Neural progenitor cell (in vitro differentiated cells): ENCODE results near the gene PRPSAP1. TPM values are rescaled to one million over a fixed set of nuclear protein-coding genes. Genes with fewer than 3 reads are reported as not detected.
A peak's percentile ranks its signal among the peaks of the same experiment; 100 is the strongest.
"Not testable (repeated sequence)": the region's sequence is repeated elsewhere in the genome, so short reads cannot be mapped to it uniquely, and the experiment has no call there.

Experiments
- DNase-seq: peaks from one replicate; pipeline ENCODE4 v3.0.0-alpha.2; 2016; ENCODE audit warnings: low spot score
- H2AFZ ChIP-seq: fragments of 200-600 bp; sonication (generic); replicated peaks from 2 replicates; pipeline ENCODE4 v1.6.1; 2016; ENCODE audit warnings: antibody characterized with exemption
- H3F3A ChIP-seq: fragments of 200-600 bp; sonication (generic); 2 replicates; pipeline ENCODE4 v1.6.1; 2016; ENCODE audit warnings: antibody characterized with exemption, low read depth
- H3K27ac ChIP-seq: fragments of 200-600 bp; sonication (generic); 2 replicates; pipeline ENCODE4 v1.5.1; 2016; ENCODE audit warnings: mild to moderate bottlenecking
- H3K27me3 ChIP-seq: fragments of 200-600 bp; sonication (generic); 2 replicates; pipeline ENCODE4 v1.6.1; 2016; ENCODE audit warnings: mild to moderate bottlenecking, moderate library complexity
- H3K36me3 ChIP-seq: fragments of 200-600 bp; sonication (generic); 2 replicates; pipeline ENCODE4 v1.5.1; 2016
- H3K4me1 ChIP-seq: fragments of 200-600 bp; sonication (generic); 2 replicates; pipeline ENCODE4 v1.6.1; 2016; ENCODE audit warnings: mixed run types
- H3K4me2 ChIP-seq: fragments of 200-600 bp; sonication (generic); 2 replicates; pipeline ENCODE4 v1.6.1; 2016
- H3K4me3 ChIP-seq: fragments of 200-600 bp; sonication (generic); 2 replicates; pipeline ENCODE4 v1.5.1; 2016
- H3K79me2 ChIP-seq: fragments of 200-600 bp; sonication (generic); 2 replicates; pipeline ENCODE4 v1.6.1; 2016; ENCODE audit warnings: low read depth
- H3K9ac ChIP-seq: fragments of 200-600 bp; sonication (generic); 2 replicates; pipeline ENCODE4 v1.6.1; 2016
- H3K9me3 ChIP-seq: fragments of 200-600 bp; sonication (generic); 2 replicates; pipeline ENCODE4 v1.5.1; 2016; ENCODE audit warnings: low read depth
- H4K20me1 ChIP-seq: fragments of 200-600 bp; sonication (generic); 2 replicates; pipeline ENCODE4 v1.6.1; 2016; ENCODE audit warnings: low read depth
- H3K27ac Mint-ChIP-seq: 3 replicates; pipeline ENCODE4 v1.8.0; 2021; ENCODE audit warnings: mixed read lengths
- H3K27me3 Mint-ChIP-seq: 2 replicates; pipeline ENCODE4 v1.8.0; 2022; ENCODE audit warnings: low read depth, mild to moderate bottlenecking, inconsistent platforms, moderate library complexity, mixed read lengths; ENCODE audit not compliant: insufficient read depth
- H3K36me3 Mint-ChIP-seq: 3 replicates; pipeline ENCODE4 v1.8.0; 2021; ENCODE audit warnings: mixed read lengths
- H3K4me1 Mint-ChIP-seq: 3 replicates; pipeline ENCODE4 v1.8.0; 2021; ENCODE audit warnings: mixed read lengths
- H3K4me3 Mint-ChIP-seq: 3 replicates; pipeline ENCODE4 v1.8.0; 2021; ENCODE audit warnings: mild to moderate bottlenecking, moderate library complexity, mixed read lengths
- H3K9me3 Mint-ChIP-seq: 3 replicates; pipeline ENCODE4 v1.8.0; 2020; ENCODE audit warnings: mixed read lengths
- EZH2 ChIP-seq: fragments of 200-600 bp; sonication (generic); IDR thresholded peaks from 2 replicates; pipeline ENCODE4 v1.6.1; 2017; ENCODE audit warnings: antibody characterized with exemption, mild to moderate bottlenecking, moderate library complexity
- EZH2phosphoT487 ChIP-seq: fragments of 200-600 bp; sonication (generic); IDR thresholded peaks from 2 replicates; pipeline ENCODE4 v1.6.1; 2017; ENCODE audit warnings: antibody characterized with exemption
- total RNA-seq: library from RNA; depleted of rRNA; stranded (reverse); fragments of >200 nt; gene quantifications from 2 replicates; pipeline ENCODE4 v1.2.3, GENCODE V29; 2015; ENCODE audit warnings: low replicate concordance
- TF ChIP-seq, protein P1 (sequence below): fragments of 200-600 bp; sonication (generic); IDR thresholded peaks from 2 replicates; pipeline ENCODE4 v1.5.1; 2017; ENCODE audit warnings: antibody characterized with exemption, mild to moderate bottlenecking

The PRPSAP1 gene
- total RNA-seq, 1 donor from 2014 or later: 89.7 TPM

DNA sequence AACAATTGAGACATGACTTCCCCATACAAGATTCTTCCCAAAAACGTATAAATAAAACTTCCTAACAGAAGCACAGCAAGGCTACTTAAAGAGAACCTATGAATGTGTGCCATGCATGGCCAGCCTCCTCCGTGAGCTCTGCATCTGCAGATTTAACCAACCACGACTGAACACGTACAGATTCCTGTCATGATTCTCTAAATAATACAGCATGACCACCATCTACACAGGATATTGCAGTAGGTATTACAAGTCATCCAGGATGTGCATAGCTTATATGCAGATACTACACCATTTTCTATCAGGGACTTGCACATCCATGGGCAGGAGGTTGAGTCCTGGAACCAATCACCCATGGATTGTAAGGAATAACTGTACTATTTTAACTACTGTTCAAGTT lies 44.3 kb downstream of the PRPSAP1 start:
- Histone ChIP-seq H3K9me3 (no peaks in the 10 kb centered on the region), H3K4me3 (no peak overlapping the region), H3K4me2 (no peak overlapping the region), H3K9ac (no peak overlapping the region), H3F3A (peaks cover 3% of the 10 kb centered on the region), H3K36me3 (no peaks in the 10 kb centered on the region), H4K20me1 (no peaks in the 10 kb centered on the region), H3K79me2 (no peaks in the 10 kb centered on the region), H3K27ac (no peak overlapping the region), H3K4me1 (no peaks in the 10 kb centered on the region), H2AFZ (no peak overlapping the region), H3K27me3 (no peaks in the 10 kb centered on the region)
- H3K4me1 Mint-ChIP-seq: peaks cover under 1% of the 10 kb centered on the region
- no peaks in the 10 kb centered on the region for H3K9me3 Mint-ChIP-seq
- H3K4me3 Mint-ChIP-seq: no peak overlapping the region
- no peaks in the 10 kb centered on the region for H3K27me3 Mint-ChIP-seq
- no peak for DNase-seq
- H3K36me3 Mint-ChIP-seq: peaks cover 27% of the 10 kb centered on the region
- TF ChIP-seq EZH2phosphoT487 (no peak), EZH2 (no peak)
- TF ChIP-seq, protein P1, sequence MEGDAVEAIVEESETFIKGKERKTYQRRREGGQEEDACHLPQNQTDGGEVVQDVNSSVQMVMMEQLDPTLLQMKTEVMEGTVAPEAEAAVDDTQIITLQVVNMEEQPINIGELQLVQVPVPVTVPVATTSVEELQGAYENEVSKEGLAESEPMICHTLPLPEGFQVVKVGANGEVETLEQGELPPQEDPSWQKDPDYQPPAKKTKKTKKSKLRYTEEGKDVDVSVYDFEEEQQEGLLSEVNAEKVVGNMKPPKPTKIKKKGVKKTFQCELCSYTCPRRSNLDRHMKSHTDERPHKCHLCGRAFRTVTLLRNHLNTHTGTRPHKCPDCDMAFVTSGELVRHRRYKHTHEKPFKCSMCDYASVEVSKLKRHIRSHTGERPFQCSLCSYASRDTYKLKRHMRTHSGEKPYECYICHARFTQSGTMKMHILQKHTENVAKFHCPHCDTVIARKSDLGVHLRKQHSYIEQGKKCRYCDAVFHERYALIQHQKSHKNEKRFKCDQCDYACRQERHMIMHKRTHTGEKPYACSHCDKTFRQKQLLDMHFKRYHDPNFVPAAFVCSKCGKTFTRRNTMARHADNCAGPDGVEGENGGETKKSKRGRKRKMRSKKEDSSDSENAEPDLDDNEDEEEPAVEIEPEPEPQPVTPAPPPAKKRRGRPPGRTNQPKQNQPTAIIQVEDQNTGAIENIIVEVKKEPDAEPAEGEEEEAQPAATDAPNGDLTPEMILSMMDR: no peak
- peak overlapping the region; percentile 51 for H3K27ac Mint-ChIP-seq

GRCh38 chr17:76307966-76308338 lies 45.8 kb downstream of the PRPSAP1 start, which contains the start of gene QRICH2:
TSS of gene QRICH2 (minus strand) at chr17:76308276. CDS start at chr17:76307998, 278 bp downstream.
- no peaks in the 10 kb centered on the region for H3K27me3 ChIP-seq
- H4K20me1 ChIP-seq: no peaks in the 10 kb centered on the region
- no peaks in the 10 kb centered on the region for H3K79me2 ChIP-seq
- H3K4me2 ChIP-seq: no peak within 1 kb of the TSS
- no peak within 1 kb of the TSS for H2AFZ ChIP-seq
- DNase-seq: no peak
- H3K36me3 ChIP-seq: no peaks in the 10 kb centered on the region
- H3K4me1 ChIP-seq: no peaks in the 10 kb centered on the region
- no peak within 1 kb of the TSS for H3K4me3 Mint-ChIP-seq
- peaks cover 20% of the 10 kb centered on the region for H3K36me3 Mint-ChIP-seq
- peaks cover 8% of the 10 kb centered on the region for H3K4me1 Mint-ChIP-seq
- no peaks in the 10 kb centered on the region for H3K9me3 ChIP-seq
- no peaks in the 10 kb centered on the region for H3K9me3 Mint-ChIP-seq
- peaks cover 2% of the 10 kb centered on the region for H3K27me3 Mint-ChIP-seq
- H3K27ac ChIP-seq: no peak within 1 kb of the TSS
- H3K27ac Mint-ChIP-seq: no peak within 1 kb of the TSS
- no peak within 1 kb of the TSS for H3K4me3 ChIP-seq
- H3K9ac ChIP-seq: no peak within 1 kb of the TSS
- peaks cover 8% of the 10 kb centered on the region for H3F3A ChIP-seq
- TF ChIP-seq EZH2: no peak
- no peak for TF ChIP-seq EZH2phosphoT487
- TF ChIP-seq, protein P1: no peak

- Histone ChIP-seq H3F3A (peaks cover 12% of the 10 kb centered on the region), H3K27me3 (no peaks in the 10 kb centered on the region), H3K4me3 (no peak overlapping the region), H3K9me3 (no peaks in the 10 kb centered on the region), H3K27ac (no peak overlapping the region), H3K36me3 (no peaks in the 10 kb centered on the region), H4K20me1 (no peaks in the 10 kb centered on the region), H2AFZ (no peak overlapping the region), H3K4me1 (no peaks in the 10 kb centered on the region), H3K79me2 (no peaks in the 10 kb centered on the region), H3K4me2 (no peak overlapping the region), H3K9ac (no peak overlapping the region)
- H3K4me3 Mint-ChIP-seq: no peak overlapping the region
- H3K9me3 Mint-ChIP-seq: no peaks in the 10 kb centered on the region
- no peak for DNase-seq
- TF ChIP-seq, protein P1: no peak
- TF ChIP-seq EZH2phosphoT487 (no peak), EZH2 (no peak)
- H3K4me1 Mint-ChIP-seq: peaks cover 8% of the 10 kb centered on the region
- H3K27ac Mint-ChIP-seq: no peak overlapping the region
- peaks cover 2% of the 10 kb centered on the region for H3K27me3 Mint-ChIP-seq
- peaks cover 20% of the 10 kb centered on the region for H3K36me3 Mint-ChIP-seq
Observed at GRCh38 chr17:76307299-76307965, 46.3 kb downstream of the PRPSAP1 start.

DNA sequence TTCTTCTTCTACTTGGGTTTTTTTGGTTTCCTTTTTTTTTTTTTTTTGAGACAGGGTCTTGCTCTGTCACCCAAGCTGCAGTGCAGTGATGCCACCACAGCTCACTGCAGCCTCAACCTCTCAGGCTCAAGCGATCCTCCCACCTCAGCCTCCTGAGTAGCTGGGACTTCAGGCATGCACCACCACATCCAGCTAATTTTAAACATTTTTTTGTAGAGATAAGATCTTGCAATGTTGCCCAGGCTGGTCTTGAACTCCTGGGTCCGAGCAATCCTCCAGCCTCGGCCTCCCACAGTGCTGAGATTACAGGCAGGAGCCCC lies 48.6 kb downstream of the PRPSAP1 start:
- H3K36me3 ChIP-seq, H3K9me3 Mint-ChIP-seq, H3K4me3 ChIP-seq, H3K4me1 Mint-ChIP-seq, H3K27ac Mint-ChIP-seq, H3K27ac ChIP-seq, DNase-seq, H3K4me3 Mint-ChIP-seq, H3K9ac ChIP-seq, H3K79me2 ChIP-seq, H2AFZ ChIP-seq, H4K20me1 ChIP-seq, H3K4me2 ChIP-seq, H3K27me3 ChIP-seq, H3K9me3 ChIP-seq, H3K27me3 Mint-ChIP-seq, H3K4me1 ChIP-seq: not testable (repeated sequence)
- peaks cover 12% of the 10 kb centered on the region for H3F3A ChIP-seq
- peaks cover 15% of the 10 kb centered on the region for H3K36me3 Mint-ChIP-seq
